CD14-positive monocyte (primary cell): ENCODE measurements around the gene C9orf152. TPM values are rescaled to one million over a fixed set of nuclear protein-coding genes. Genes with fewer than 3 reads are reported as not detected.
"Not testable (repeated sequence)": the region's sequence is repeated elsewhere in the genome, so short reads cannot be mapped to it uniquely, and the experiment has no call there.

Source experiments
- DNase-seq, 3 donors: peaks; one replicate each; pipeline ENCODE4 v3.0.0-alpha.2; 2011 to 2022
- H2AFZ ChIP-seq: 2 replicates; pipeline ENCODE4 v1.6.0; 2012; ENCODE audit warnings: mild to moderate bottlenecking, low read depth, low read length, inconsistent platforms; ENCODE audit not compliant: insufficient read depth, poor library complexity, severe bottlenecking
- H3K27ac ChIP-seq, 2 donors: 1 replicate in 1 of 2; 2 replicates in 1 of 2; pipeline ENCODE4 v1.5.1; 2012 to 2013; ENCODE audit warnings: low read length in 2 of 2, control low read depth in 1 of 2, inconsistent platforms in 1 of 2, low read depth in 1 of 2, mild to moderate bottlenecking in 1 of 2
- H3K27me3 ChIP-seq, 2 donors: one replicate each; pipeline versions ENCODE4 v1.6.0 to v1.6.1; 2011 to 2013; ENCODE audit warnings: low read length in 2 of 2; ENCODE audit not compliant: control insufficient read depth in 2 of 2, insufficient read depth in 2 of 2
- H3K36me3 ChIP-seq, 2 donors: replicated peaks in 1 of 2; 1 replicate in 1 of 2; 2 replicates in 1 of 2; pipeline versions ENCODE4 v1.5.1 to v1.6.1; 2012 to 2013; ENCODE audit warnings: low read length in 2 of 2, control low read depth in 1 of 2, inconsistent platforms in 1 of 2, mild to moderate bottlenecking in 1 of 2; ENCODE audit not compliant: insufficient read depth in 2 of 2, control insufficient read depth in 1 of 2
- H3K4me1 ChIP-seq, 2 donors: 1 replicate in 1 of 2; 2 replicates in 1 of 2; pipeline versions ENCODE4 v1.5.1 to v1.6.1; 2012 to 2013; ENCODE audit warnings: low read length in 2 of 2, control low read depth in 1 of 2, inconsistent platforms in 1 of 2, mild to moderate bottlenecking in 1 of 2, moderate library complexity in 1 of 2; ENCODE audit not compliant: insufficient read depth in 2 of 2, control insufficient read depth in 1 of 2
- H3K4me2 ChIP-seq: replicated peaks from 2 replicates; pipeline ENCODE3; 2012; ENCODE audit warnings: low read length, moderate library complexity, mild to moderate bottlenecking; ENCODE audit not compliant: poor library complexity, severe bottlenecking; ENCODE audit errors: extremely low read depth
- H3K4me3 ChIP-seq, 3 experiments: fragments of 200-600 bp in 1 of 3; sonication (generic) in 1 of 3; replicated peaks in 1 of 3; 1 replicate in 2 of 3; 2 replicates in 1 of 3; pipeline ENCODE4 v1.5.1; 2011 to 2013; ENCODE audit warnings: low read length in 3 of 3, mild to moderate bottlenecking in 3 of 3, control low read depth in 2 of 3, low read depth in 2 of 3, inconsistent platforms in 1 of 3, moderate library complexity in 1 of 3
- H3K79me2 ChIP-seq: 2 replicates; pipeline ENCODE4 v1.6.0; 2012; ENCODE audit warnings: mild to moderate bottlenecking, control low read depth, inconsistent platforms, low read length, moderate library complexity; ENCODE audit not compliant: insufficient read depth
- H3K9ac ChIP-seq: 2 replicates; pipeline ENCODE4 v1.6.0; 2017; ENCODE audit warnings: low read length, mild to moderate bottlenecking; ENCODE audit not compliant: insufficient read depth, poor library complexity, severe bottlenecking
- H3K9me3 ChIP-seq, 2 donors: replicated peaks in 1 of 2; 1 replicate in 1 of 2; 2 replicates in 1 of 2; pipeline versions ENCODE4 v1.5.1 to v1.6.1; 2012 to 2013; ENCODE audit warnings: low read length in 2 of 2, control low read depth in 1 of 2; ENCODE audit not compliant: control insufficient read depth in 1 of 2, insufficient read depth in 1 of 2
- H4K20me1 ChIP-seq: 2 replicates; pipeline ENCODE4 v1.6.0; 2012; ENCODE audit warnings: mild to moderate bottlenecking, low read length, control low read depth, moderate library complexity; ENCODE audit not compliant: insufficient read depth
- H3K27ac Mint-ChIP-seq, 7 donors: one replicate each; pipeline ENCODE4 v1.8.0; 2020; ENCODE audit warnings: mild to moderate bottlenecking in 7 of 7, mixed read lengths in 7 of 7, moderate library complexity in 6 of 7, inconsistent platforms in 2 of 7
- H3K27me3 Mint-ChIP-seq, 3 donors: one replicate each; pipeline ENCODE4 v1.8.0; 2021 to 2022; ENCODE audit warnings: low read depth in 3 of 3, mild to moderate bottlenecking in 3 of 3, mixed read lengths in 3 of 3, moderate library complexity in 3 of 3, inconsistent platforms in 1 of 3
- H3K36me3 Mint-ChIP-seq, 2 donors: one replicate each; pipeline ENCODE4 v1.8.0; 2020; ENCODE audit warnings: mixed read lengths in 2 of 2, inconsistent platforms in 1 of 2, mild to moderate bottlenecking in 1 of 2
- H3K4me1 Mint-ChIP-seq: one replicate; pipeline ENCODE4 v1.8.0; 2020; ENCODE audit warnings: mild to moderate bottlenecking, mixed read lengths
- H3K4me3 Mint-ChIP-seq, 2 donors: one replicate each; pipeline ENCODE4 v1.8.0; 2020; ENCODE audit warnings: mild to moderate bottlenecking in 2 of 2, mixed read lengths in 2 of 2, moderate library complexity in 1 of 2
- H3K9me3 Mint-ChIP-seq, 7 donors: one replicate each; pipeline ENCODE4 v1.8.0; 2020 to 2022; ENCODE audit warnings: mixed read lengths in 7 of 7, mild to moderate bottlenecking in 6 of 7, moderate library complexity in 6 of 7, inconsistent platforms in 2 of 7
- CTCF ChIP-seq: fragments of 200-600 bp; IDR thresholded peaks from one replicate; pipeline ENCODE4 v1.8.0; 2022; ENCODE audit warnings: antibody characterized with exemption, mild to moderate bottlenecking
- WGBS: methylation state at CpG from one replicate; pipeline ENCODE4 v1.1.5; 2013; ENCODE audit warnings: missing lambda C conversion rate; ENCODE audit not compliant: insufficient coverage; 5-methylcytosine and 5-hydroxymethylcytosine counted together
- intact Hi-C, 2 donors: fragments of 100-400 bp; cut with micrococcal nuclease; formaldehyde crosslinking; loops; one replicate each; pipeline versions ENCODE4 v1.15.0 to v1.15.1; 2023
- polyA plus RNA-seq, 3 donors: library from polyadenylated mRNA; depleted of rRNA in 1 of 3; unstranded in 2 of 3; stranded (reverse) in 1 of 3; fragments of 300-500 nt in 2 of 3; fragments of >200 nt in 1 of 3; fragmentation: Illumina TruSeq in 2 of 3; gene quantifications; 1 replicate in 2 of 3; 2 replicates in 1 of 3; pipeline ENCODE4 v1.2.3, GENCODE V29; 2012 to 2021

C9orf152 gene
- polyA plus RNA-seq, 3 donors: not detected

GRCh38 chr9:110252509-110253139, 44.7 kb upstream of the C9orf152 start:
- TF ChIP-seq CTCF: no peak
- Mint-ChIP-seq H3K27me3 (peaks cover 0 to 2% (median 0%) of the 10 kb centered on the region in 3 donors), H3K9me3 (peaks cover 0 to 2% (median 0%) of the 10 kb centered on the region in 7 donors), H3K4me1 (peaks cover 39% of the 10 kb centered on the region), H3K27ac (peak overlapping the region; percentile 14 to 82 (median 49)), H3K36me3 (peaks cover 25 to 35% of the 10 kb centered on the region in 2 donors), H3K4me3 (peak overlapping the region in 1 of 2 donors; percentile 52)
- peak in 1 of 3 donors; percentile 12 for DNase-seq
- no peaks in the 10 kb centered on the region for H3K27me3 ChIP-seq
- intact Hi-C loops: loop anchor here in 1 of 2 donors (10.0 kb wide), 2 partner anchors 82 to 188 kb away; partner anchors contain the start of gene TXNDC8
- no peak overlapping the region for H3K9ac ChIP-seq
- H3K79me2 ChIP-seq: peaks cover 71% of the 10 kb centered on the region
- peaks cover 24 to 32% of the 10 kb centered on the region in 2 donors for H3K36me3 ChIP-seq
- H4K20me1 ChIP-seq: peaks cover 46% of the 10 kb centered on the region
- H3K9me3 ChIP-seq: no peaks in the 10 kb centered on the region
- peaks cover 21 to 25% of the 10 kb centered on the region in 2 donors for H3K4me1 ChIP-seq
- no peak overlapping the region for H2AFZ ChIP-seq
- 100% methylated on average over 3 of the region's 10 CpGs for WGBS
- H3K4me2 ChIP-seq: no peak overlapping the region
- H3K4me3 ChIP-seq: no peak overlapping the region
- no peak overlapping the region for H3K27ac ChIP-seq

- peaks cover 32 to 40% of the 10 kb centered on the region in 2 donors for H3K36me3 Mint-ChIP-seq
- not testable (repeated sequence) for H3K27me3 ChIP-seq, H3K9ac ChIP-seq, H3K4me3 ChIP-seq, H3K4me3 Mint-ChIP-seq, H3K9me3 ChIP-seq, DNase-seq, H3K4me2 ChIP-seq, H3K27me3 Mint-ChIP-seq, H3K27ac ChIP-seq, H2AFZ ChIP-seq, H3K9me3 Mint-ChIP-seq
- Histone ChIP-seq H3K36me3 (peaks cover 30 to 41% of the 10 kb centered on the region in 2 donors), H4K20me1 (peaks cover 46% of the 10 kb centered on the region), H3K4me1 (peaks cover 15 to 17% of the 10 kb centered on the region in 2 donors), H3K79me2 (peaks cover 71% of the 10 kb centered on the region)
- 96% methylated on average over 5 of the region's 5 CpGs for WGBS
- intact Hi-C loops: loop anchor here in 1 of 2 donors (10.0 kb wide), 2 partner anchors 83 to 187 kb away; partner anchors contain the start of gene TXNDC8
- H3K4me1 Mint-ChIP-seq: peaks cover 31% of the 10 kb centered on the region
- H3K27ac Mint-ChIP-seq: peak overlapping the region in 3 of 7 donors; percentile 35 to 58 (median 46)
Observed at GRCh38 chr9:110251770-110252169, 43.8 kb upstream of the C9orf152 start.
